ENCODE data around the gene PSEN1.

The PSEN1 gene

GRCh38 chr14:73149753-73150152, 13.4 kb downstream of the PSEN1 start:
- Histone ChIP-seq H3K9me3 (ENCODE audit: control insufficient read depth, insufficient read depth, low read length) (no peaks in the 10 kb centered on the region), H3K27me3 (ENCODE audit: control insufficient read depth, low read length) (no peaks in the 10 kb centered on the region), H3K79me2 (ENCODE audit: control insufficient read depth, low read length) (peaks cover 20% of the 10 kb centered on the region), H3K9me2 (replicated peaks; ENCODE audit: control insufficient read depth, low read length) (no peaks in the 10 kb centered on the region), H3K27ac (ENCODE audit: low read depth, low read length) (no peak overlapping the region), H3K4me3 (ENCODE audit: low read length) (no peak overlapping the region), H3F3A (ENCODE audit: control insufficient read depth, insufficient read depth) (no peaks in the 10 kb centered on the region; the same call in 1 of the 2 replicates), H3K4me1 (ENCODE audit: control insufficient read depth, low read length) (no peaks in the 10 kb centered on the region), H4K20me1 (ENCODE audit: control insufficient read depth, insufficient read depth, low read depth, low read length) (no peaks in the 10 kb centered on the region), H3K36me3 (ENCODE audit: control insufficient read depth, low read length) (peaks cover 19% of the 10 kb centered on the region), H3K4me2 (ENCODE audit: low read length) (no peak overlapping the region)
- no peak for TF ChIP-seq EZH2phosphoT487 (IDR thresholded peaks at IDR 0.05; ENCODE audit: borderline replicate concordance, low read length)
- TF ChIP-seq CTCF (IDR thresholded peaks at IDR 0.05; ENCODE audit: low read depth, low read length, poor library complexity, severe bottlenecking) = no peak

GRCh38 chr14:73153272-73153671, 17.0 kb downstream of the PSEN1 start:
- Histone ChIP-seq H3K9me3 (ENCODE audit: control insufficient read depth, insufficient read depth, low read length) (no peaks in the 10 kb centered on the region), H3K27ac (ENCODE audit: low read depth, low read length) (no peak overlapping the region), H3K4me1 (ENCODE audit: control insufficient read depth, low read length) (no peaks in the 10 kb centered on the region), H3K4me2 (ENCODE audit: low read length) (no peak overlapping the region), H3K27me3 (ENCODE audit: control insufficient read depth, low read length) (no peaks in the 10 kb centered on the region), H3F3A (ENCODE audit: control insufficient read depth, insufficient read depth) (no peaks in the 10 kb centered on the region; the same call in 1 of the 2 replicates), H4K20me1 (ENCODE audit: control insufficient read depth, insufficient read depth, low read depth, low read length) (no peaks in the 10 kb centered on the region), H3K9me2 (replicated peaks; ENCODE audit: control insufficient read depth, low read length) (no peaks in the 10 kb centered on the region), H3K4me3 (ENCODE audit: low read length) (no peak overlapping the region), H3K79me2 (ENCODE audit: control insufficient read depth, low read length) (no peaks in the 10 kb centered on the region), H3K36me3 (ENCODE audit: control insufficient read depth, low read length) (peaks cover 12% of the 10 kb centered on the region)
- no peak for TF ChIP-seq CTCF (IDR thresholded peaks at IDR 0.05; ENCODE audit: low read depth, low read length, poor library complexity, severe bottlenecking)
- TF ChIP-seq EZH2phosphoT487 (IDR thresholded peaks at IDR 0.05; ENCODE audit: borderline replicate concordance, low read length) = no peak

- no peak for TF ChIP-seq EZH2phosphoT487 (IDR thresholded peaks at IDR 0.05; ENCODE audit: borderline replicate concordance, low read length)
- TF ChIP-seq CTCF (IDR thresholded peaks at IDR 0.05; ENCODE audit: low read depth, low read length, poor library complexity, severe bottlenecking) = no peak
- H3F3A ChIP-seq (ENCODE audit: control insufficient read depth, insufficient read depth) = no peaks in the 10 kb centered on the region
- no peaks in the 10 kb centered on the region for H4K20me1 ChIP-seq (ENCODE audit: control insufficient read depth, insufficient read depth, low read depth, low read length)
- no peaks in the 10 kb centered on the region for H3K27me3 ChIP-seq (ENCODE audit: control insufficient read depth, low read length)
- no peaks in the 10 kb centered on the region for H3K9me2 ChIP-seq (replicated peaks; ENCODE audit: control insufficient read depth, low read length)
- no peaks in the 10 kb centered on the region for H3K79me2 ChIP-seq (ENCODE audit: control insufficient read depth, low read length)
- no peaks in the 10 kb centered on the region for H3K4me1 ChIP-seq (ENCODE audit: control insufficient read depth, low read length)
- no peak overlapping the region for H3K27ac ChIP-seq (ENCODE audit: low read depth, low read length)
- no peak overlapping the region for H3K4me2 ChIP-seq (ENCODE audit: low read length)
- H3K9me3 ChIP-seq (ENCODE audit: control insufficient read depth, insufficient read depth, low read length) = no peaks in the 10 kb centered on the region
- peaks cover 29% of the 10 kb centered on the region for H3K36me3 ChIP-seq (ENCODE audit: control insufficient read depth, low read length)
- H3K4me3 ChIP-seq (ENCODE audit: low read length) = no peak overlapping the region
These were observed 25.9 kb downstream of the PSEN1 start for GRCh38 chr14:73162251-73162650.

GRCh38 chr14:73166399-73166798, 30.1 kb downstream of the PSEN1 start:
- Histone ChIP-seq H3K79me2 (ENCODE audit: control insufficient read depth, low read length) (no peaks in the 10 kb centered on the region), H3K4me1 (ENCODE audit: control insufficient read depth, low read length) (no peaks in the 10 kb centered on the region), H3K9me2 (replicated peaks; ENCODE audit: control insufficient read depth, low read length) (no peaks in the 10 kb centered on the region), H3K27me3 (ENCODE audit: control insufficient read depth, low read length) (no peaks in the 10 kb centered on the region), H3K36me3 (ENCODE audit: control insufficient read depth, low read length) (peaks cover 29% of the 10 kb centered on the region), H3K9me3 (ENCODE audit: control insufficient read depth, insufficient read depth, low read length) (no peaks in the 10 kb centered on the region), H3K4me3 (ENCODE audit: low read length) (no peak overlapping the region), H3K4me2 (ENCODE audit: low read length) (no peak overlapping the region), H3F3A (ENCODE audit: control insufficient read depth, insufficient read depth) (no peaks in the 10 kb centered on the region), H4K20me1 (ENCODE audit: control insufficient read depth, insufficient read depth, low read depth, low read length) (no peaks in the 10 kb centered on the region), H3K27ac (ENCODE audit: low read depth, low read length) (no peak overlapping the region)
- TF ChIP-seq EZH2phosphoT487 (IDR thresholded peaks at IDR 0.05; ENCODE audit: borderline replicate concordance, low read length) (no peak), CTCF (IDR thresholded peaks at IDR 0.05; ENCODE audit: low read depth, low read length, poor library complexity, severe bottlenecking) (no peak)
